H1 (cell line): ENCODE measurements around the gene POLN.

Source experiments
- CTCF ChIP-seq, 3 experiments: IDR thresholded peaks; 1 replicate in 2 of 3; 2 replicates in 1 of 3; pipeline versions ENCODE4 v1.5.1 to v1.6.1; 2011; ENCODE audit warnings: low read length in 3 of 3, mild to moderate bottlenecking in 3 of 3, inconsistent platforms in 2 of 3, low read depth in 1 of 3, moderate library complexity in 1 of 3; ENCODE audit not compliant: insufficient read depth in 1 of 3; ENCODE audit errors: control extremely low read depth in 1 of 3
- EP300 ChIP-seq, 2 experiments: IDR thresholded peaks; 1 replicate in 1 of 2; 2 replicates in 1 of 2; pipeline ENCODE4 v1.6.1; 2011 to 2012; ENCODE audit warnings: low read depth in 2 of 2, low read length in 2 of 2, mild to moderate bottlenecking in 2 of 2, borderline replicate concordance in 1 of 2, inconsistent platforms in 1 of 2, moderate library complexity in 1 of 2
- EZH2 ChIP-seq: fragments of 200-600 bp; sonication (generic); IDR thresholded peaks from 2 replicates; pipeline ENCODE4 v1.7.1; 2012; ENCODE audit warnings: low read depth, mild to moderate bottlenecking, moderate library complexity, low read length, inconsistent platforms; ENCODE audit not compliant: severe bottlenecking
- HDAC2 ChIP-seq, 2 experiments: fragments of 300-600 bp in 1 of 2; sonication (generic) in 1 of 2; IDR thresholded peaks; 2 replicates each; pipeline ENCODE4 v1.6.1; 2011 to 2012; ENCODE audit warnings: low read depth in 2 of 2, low read length in 2 of 2, mild to moderate bottlenecking in 2 of 2, moderate library complexity in 2 of 2, borderline replicate concordance in 1 of 2, inconsistent platforms in 1 of 2
- KDM5A ChIP-seq: fragments of 200-600 bp; IDR thresholded peaks from 2 replicates; pipeline ENCODE4 v1.7.1; 2012; ENCODE audit warnings: mild to moderate bottlenecking, low read length, inconsistent platforms, mixed read lengths
- MAX ChIP-seq: IDR thresholded peaks from 2 replicates; pipeline ENCODE4 v1.6.1; 2012; ENCODE audit warnings: inconsistent platforms
- POLR2AphosphoS5 ChIP-seq: IDR thresholded peaks from 2 replicates; pipeline ENCODE4 v1.6.1; 2011; ENCODE audit warnings: low read depth, low read length
- RFX5 ChIP-seq: IDR thresholded peaks from 2 replicates; pipeline ENCODE4 v1.6.1; 2011; ENCODE audit warnings: low read depth, low read length, improper control_type of control experiment, borderline replicate concordance
- RXRA ChIP-seq: IDR thresholded peaks from 2 replicates; pipeline ENCODE4 v1.6.1; 2011; ENCODE audit warnings: low read depth, mild to moderate bottlenecking, low read length, moderate library complexity; ENCODE audit not compliant: insufficient read depth
- TEAD4 ChIP-seq: IDR thresholded peaks from 2 replicates; pipeline ENCODE4 v1.6.1; 2012; ENCODE audit warnings: low read depth, low read length, inconsistent platforms, mixed read lengths

DNA sequence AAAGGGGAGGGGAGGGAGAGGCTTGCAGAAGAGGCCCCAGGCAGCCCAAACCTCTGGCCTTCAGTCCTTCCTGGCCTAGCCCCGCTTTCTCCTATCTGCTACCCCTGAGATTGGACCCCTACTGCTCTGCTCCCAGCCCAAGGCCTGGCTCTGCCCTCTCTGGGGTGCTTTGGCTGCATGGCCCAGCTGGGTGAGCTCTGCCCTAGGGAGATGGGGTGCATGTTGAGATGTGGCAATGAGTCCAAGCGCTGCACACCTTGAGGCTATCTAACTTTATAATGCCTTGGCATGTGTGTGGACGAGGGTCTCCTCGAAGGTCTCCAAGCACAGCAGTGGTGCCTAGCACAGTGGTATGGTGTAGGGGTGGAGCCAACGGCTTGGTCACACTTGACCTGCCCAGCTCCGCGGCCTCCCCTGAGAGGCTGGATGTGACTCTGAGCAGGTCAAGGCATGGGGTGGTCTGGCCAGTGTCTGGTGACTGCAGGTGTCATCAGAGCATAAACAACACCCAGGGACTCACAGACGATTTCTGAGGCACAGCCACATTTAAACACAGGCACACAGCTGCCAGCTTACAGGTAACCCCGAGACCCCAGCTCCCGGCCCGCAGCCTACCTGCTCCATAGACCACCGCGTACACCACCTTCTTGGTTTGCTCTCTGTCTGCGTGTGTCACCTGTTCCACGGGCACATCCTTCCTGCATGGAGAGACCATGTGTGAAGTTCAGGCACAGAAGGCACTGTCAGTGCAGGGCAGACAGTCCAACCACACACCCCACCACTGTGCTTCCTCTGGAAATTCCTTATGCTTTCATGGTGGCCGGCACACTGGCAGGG, 146.5 kb downstream of the POLN start:
- TF ChIP-seq EP300 (IDR thresholded peaks at IDR 0.05; ENCODE audit: borderline replicate concordance in 1 of 2, low read depth in 2 of 2, low read length in 2 of 2) (no peak), CTCF (IDR thresholded peaks at IDR 0.05; ENCODE audit: control extremely low read depth in 1 of 3, insufficient read depth in 1 of 3, low read depth in 1 of 3, low read length in 3 of 3) (no peak), EZH2 (no peak), MAX (no peak), POLR2AphosphoS5 (no peak), KDM5A (no peak), RFX5 (no peak), HDAC2 (IDR thresholded peaks at IDR 0.05; ENCODE audit: borderline replicate concordance in 1 of 2, low read depth in 2 of 2, low read length in 2 of 2) (no peak), TEAD4 (no peak), RXRA (no peak)
